Measurements from ENCODE around the gene STK40.

DNA sequence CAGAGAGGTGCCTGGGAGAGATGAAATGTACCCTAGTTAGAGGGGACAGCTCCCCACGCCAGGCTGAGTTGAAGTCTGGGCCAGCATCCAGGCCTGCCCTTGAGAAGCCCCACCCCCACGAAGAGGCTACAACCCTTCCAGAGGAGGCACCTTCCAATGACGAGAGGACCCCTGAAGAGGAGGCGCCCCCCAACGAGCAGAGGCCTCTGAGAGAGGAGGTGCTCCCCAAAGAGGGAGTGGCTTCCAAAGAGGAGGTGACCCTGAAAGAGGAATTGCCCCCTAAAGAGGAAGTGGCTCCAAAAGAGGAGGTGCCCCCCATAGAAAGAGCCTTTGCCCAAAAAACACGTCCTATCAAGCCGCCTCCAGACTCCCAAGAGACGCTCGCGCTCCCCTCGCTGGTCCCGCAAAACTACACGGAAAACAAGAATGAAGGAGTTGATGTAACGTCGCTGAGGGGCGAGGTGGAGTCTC, 65.4 kb downstream of the STK40 start:
- TF ChIP-seq, protein P1, sequence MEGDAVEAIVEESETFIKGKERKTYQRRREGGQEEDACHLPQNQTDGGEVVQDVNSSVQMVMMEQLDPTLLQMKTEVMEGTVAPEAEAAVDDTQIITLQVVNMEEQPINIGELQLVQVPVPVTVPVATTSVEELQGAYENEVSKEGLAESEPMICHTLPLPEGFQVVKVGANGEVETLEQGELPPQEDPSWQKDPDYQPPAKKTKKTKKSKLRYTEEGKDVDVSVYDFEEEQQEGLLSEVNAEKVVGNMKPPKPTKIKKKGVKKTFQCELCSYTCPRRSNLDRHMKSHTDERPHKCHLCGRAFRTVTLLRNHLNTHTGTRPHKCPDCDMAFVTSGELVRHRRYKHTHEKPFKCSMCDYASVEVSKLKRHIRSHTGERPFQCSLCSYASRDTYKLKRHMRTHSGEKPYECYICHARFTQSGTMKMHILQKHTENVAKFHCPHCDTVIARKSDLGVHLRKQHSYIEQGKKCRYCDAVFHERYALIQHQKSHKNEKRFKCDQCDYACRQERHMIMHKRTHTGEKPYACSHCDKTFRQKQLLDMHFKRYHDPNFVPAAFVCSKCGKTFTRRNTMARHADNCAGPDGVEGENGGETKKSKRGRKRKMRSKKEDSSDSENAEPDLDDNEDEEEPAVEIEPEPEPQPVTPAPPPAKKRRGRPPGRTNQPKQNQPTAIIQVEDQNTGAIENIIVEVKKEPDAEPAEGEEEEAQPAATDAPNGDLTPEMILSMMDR (IDR thresholded peaks at IDR 0.05) = no peak
- no peak for TF ChIP-seq EP300 (IDR thresholded peaks at IDR 0.05)
